Caki2 (cell line): ENCODE measurements around the gene FBXW11. TPM values are rescaled to one million over a fixed set of nuclear protein-coding genes. Genes with fewer than 3 reads are reported as not detected.
"Not testable (repeated sequence)": the region's sequence is repeated elsewhere in the genome, so short reads cannot be mapped to it uniquely, and the experiment has no call there.

Experiments used
- DNase-seq: peaks from one replicate; pipeline ENCODE4 v3.0.0-alpha.2; 2015; ENCODE audit warnings: low read depth
- in situ Hi-C: cut with HindIII; loops from 2 replicates; pipeline ENCODE4 v1.10.0; 2016; ENCODE audit warnings: low sequenced_read_pairs, low pct_unique_long_range_greater_than_20kb, mixed read lengths
- total RNA-seq: library from RNA; depleted of rRNA; stranded (reverse); fragments of >200 nt; shearing (Covaris generic); gene quantifications from 2 replicates; pipeline ENCODE4 v1.2.3, GENCODE V29; 2014; ENCODE audit warnings: low replicate concordance

The FBXW11 gene
- total RNA-seq, 1 experiment from 2014 or later, result 51.2 TPM

GRCh38 chr5:171939951-171940350 lies 66.5 kb downstream of the FBXW11 start:
- in situ Hi-C loops, result loop anchor here (25.0 kb wide), 1 partner anchor 347 kb away; the partner anchor contains the start of gene UBTD2

GRCh38 chr5:171938358-171938757 lies 68.1 kb downstream of the FBXW11 start:
- in situ Hi-C loops, result loop anchor here (25.0 kb wide), 1 partner anchor 349 kb away; the partner anchor contains the start of gene UBTD2
- DNase-seq, result no peak

More at GRCh38 chr5:171939951-171940350, 66.5 kb downstream of the FBXW11 start:
- no peak for DNase-seq

- no peak for DNase-seq
- in situ Hi-C loops, result loop anchor here (25.0 kb wide), 1 partner anchor 350 kb away; the partner anchor contains the start of gene UBTD2
Observed at GRCh38 chr5:171937351-171937750, 69.1 kb downstream of the FBXW11 start.

GRCh38 chr5:171934586-171934985 lies 71.9 kb downstream of the FBXW11 start:
- in situ Hi-C loops, result loop anchor here (25.0 kb wide), 1 partner anchor 353 kb away; the partner anchor contains the start of gene UBTD2
- DNase-seq, result no peak

- in situ Hi-C loops, result loop anchor here (25.0 kb wide), 1 partner anchor 356 kb away; the partner anchor contains the start of gene UBTD2
- no peak for DNase-seq
Observed at GRCh38 chr5:171931163-171931562, 75.3 kb downstream of the FBXW11 start.

- no peak for DNase-seq
- in situ Hi-C loops, result loop anchor here (25.0 kb wide), 1 partner anchor 360 kb away; the partner anchor contains the start of gene UBTD2
Observed at GRCh38 chr5:171927345-171927941, 79.0 kb downstream of the FBXW11 start.

- in situ Hi-C loops, result loop anchor here (25.0 kb wide), 1 partner anchor 361 kb away; the partner anchor contains the start of gene UBTD2
- no peak for DNase-seq
Observed at GRCh38 chr5:171926311-171926710, 80.1 kb downstream of the FBXW11 start.

GRCh38 chr5:171924493-171925122 lies 81.8 kb downstream of the FBXW11 start:
- DNase-seq, result no peak
- in situ Hi-C loops, result loop anchor here (25.0 kb wide), 2 partner anchors 363 to 512 kb away; partner anchors contain the start of genes FGF18 and UBTD2

GRCh38 chr5:171920765-171921391 lies 85.6 kb downstream of the FBXW11 start:
- no peak for DNase-seq
- in situ Hi-C loops, result loop anchor here (25.0 kb wide), 1 partner anchor 509 kb away; the partner anchor contains the start of gene FGF18

GRCh38 chr5:171915700-171916099 lies 90.7 kb downstream of the FBXW11 start:
- in situ Hi-C loops, result loop anchor here (25.0 kb wide), 1 partner anchor 503 kb away; the partner anchor contains the start of gene FGF18
- DNase-seq, result not testable (repeated sequence)

GRCh38 chr5:171914726-171915338 lies 91.6 kb downstream of the FBXW11 start:
- in situ Hi-C loops, result loop anchor here (25.0 kb wide), 1 partner anchor 503 kb away; the partner anchor contains the start of gene FGF18

GRCh38 chr5:171913987-171914273 lies 92.5 kb downstream of the FBXW11 start:
- in situ Hi-C loops, result loop anchor here (25.0 kb wide), 1 partner anchor 502 kb away; the partner anchor contains the start of gene FGF18
- DNase-seq, result no peak

More at GRCh38 chr5:171914726-171915338, 91.6 kb downstream of the FBXW11 start:
- no peak for DNase-seq

- in situ Hi-C loops, result loop anchor here (25.0 kb wide), 1 partner anchor 499 kb away; the partner anchor contains the start of gene FGF18
- no peak for DNase-seq
Observed at GRCh38 chr5:171911152-171911551, 95.3 kb downstream of the FBXW11 start.

GRCh38 chr5:171908638-171909037 lies 97.8 kb downstream of the FBXW11 start:
- DNase-seq, result no peak
- in situ Hi-C loops, result loop anchor here (25.0 kb wide), 1 partner anchor 496 kb away; the partner anchor contains the start of gene FGF18

GRCh38 chr5:171907725-171908343 lies 98.6 kb downstream of the FBXW11 start:
- in situ Hi-C loops, result loop anchor here (25.0 kb wide), 1 partner anchor 496 kb away; the partner anchor contains the start of gene FGF18
- peak; percentile 57 for DNase-seq

- no peak for DNase-seq
- in situ Hi-C loops, result loop anchor here (25.0 kb wide), 1 partner anchor 495 kb away; the partner anchor contains the start of gene FGF18
Observed at GRCh38 chr5:171906703-171907590, 99.5 kb downstream of the FBXW11 start.
